Nephron progenitor cell (in vitro differentiated cells): Measurements from ENCODE around the gene DDX10.

Experiments
- DNase-seq: peaks from one replicate; pipeline ENCODE4 v3.0.0; 2021
- H3K27ac Mint-ChIP-seq: 2 replicates; pipeline ENCODE4 v1.8.0; 2021; ENCODE audit warnings: mild to moderate bottlenecking, moderate library complexity, mixed read lengths
- H3K27me3 Mint-ChIP-seq: 2 replicates; pipeline ENCODE4 v1.8.0; 2021; ENCODE audit warnings: mild to moderate bottlenecking, low read depth, mixed read lengths; ENCODE audit not compliant: poor library complexity
- H3K36me3 Mint-ChIP-seq: 2 replicates; pipeline ENCODE4 v1.8.0; 2021; ENCODE audit warnings: low read depth, mixed read lengths
- H3K4me1 Mint-ChIP-seq: 2 replicates; pipeline ENCODE4 v1.8.0; 2021; ENCODE audit warnings: mixed read lengths
- H3K4me3 Mint-ChIP-seq: 2 replicates; pipeline ENCODE4 v1.8.0; 2021; ENCODE audit warnings: mild to moderate bottlenecking, moderate library complexity, mixed read lengths
- H3K9me3 Mint-ChIP-seq: 2 replicates; pipeline ENCODE4 v1.8.0; 2021; ENCODE audit warnings: mild to moderate bottlenecking, moderate library complexity, mixed read lengths
- TF ChIP-seq, protein P1 (sequence below): fragments of 200-600 bp; sonication (generic); IDR thresholded peaks from 2 replicates; pipeline ENCODE4 v1.5.0; 2021; ENCODE audit warnings: antibody characterized with exemption

DDX10 gene

DNA sequence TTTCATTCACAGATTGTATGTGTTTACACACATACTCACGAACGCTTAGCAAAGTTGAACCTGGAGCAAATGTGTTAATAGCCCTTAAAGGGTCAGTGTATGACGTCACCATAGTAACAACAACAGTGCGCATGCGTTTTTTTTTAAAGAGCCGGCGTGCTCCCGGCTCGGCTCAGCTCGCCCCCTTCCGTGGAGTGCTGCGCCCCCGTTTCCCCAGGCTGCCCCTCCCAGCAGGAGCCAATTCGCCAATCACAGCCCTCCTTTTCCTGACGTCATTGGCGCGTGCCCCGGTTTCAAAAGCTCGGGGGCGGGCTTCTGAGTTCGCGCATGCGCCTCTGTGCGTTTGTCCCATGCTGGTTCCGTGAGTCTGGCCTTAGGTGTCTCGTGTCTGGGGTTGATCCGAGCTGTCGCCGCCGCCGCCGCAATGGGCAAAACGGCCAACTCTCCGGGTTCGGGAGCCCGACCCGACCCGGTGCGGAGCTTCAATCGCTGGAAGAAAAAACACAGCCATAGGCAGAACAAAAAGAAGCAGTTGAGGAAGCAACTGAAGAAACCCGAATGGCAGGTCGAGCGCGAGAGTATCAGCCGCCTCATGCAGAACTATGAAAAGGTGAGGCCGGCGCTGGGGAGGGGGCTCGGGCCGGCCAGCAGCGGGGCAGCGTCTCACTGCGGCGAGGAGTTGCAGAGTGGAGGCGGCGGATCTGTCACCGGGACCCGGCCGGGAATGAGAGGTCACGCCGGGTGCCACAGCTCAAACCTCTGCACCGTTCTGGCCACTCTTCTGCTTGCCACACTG is at the start of gene DDX10:
Gene DDX10, plus strand, starts transcription at position 340 of the 796 bp plus-strand sequence. Its CDS starts 85 bp downstream, at position 425.
- Mint-ChIP-seq H3K4me1 (peaks cover 30% of the 10 kb centered on the region), H3K27me3 (peaks cover 3% of the 10 kb centered on the region), H3K9me3 (no peaks in the 10 kb centered on the region), H3K4me3 (peak within 1 kb of the TSS; percentile 100), H3K27ac (peak within 1 kb of the TSS; percentile 99), H3K36me3 (peaks cover 28% of the 10 kb centered on the region)
- peak; percentile 98 for DNase-seq
- TF ChIP-seq, protein P1, sequence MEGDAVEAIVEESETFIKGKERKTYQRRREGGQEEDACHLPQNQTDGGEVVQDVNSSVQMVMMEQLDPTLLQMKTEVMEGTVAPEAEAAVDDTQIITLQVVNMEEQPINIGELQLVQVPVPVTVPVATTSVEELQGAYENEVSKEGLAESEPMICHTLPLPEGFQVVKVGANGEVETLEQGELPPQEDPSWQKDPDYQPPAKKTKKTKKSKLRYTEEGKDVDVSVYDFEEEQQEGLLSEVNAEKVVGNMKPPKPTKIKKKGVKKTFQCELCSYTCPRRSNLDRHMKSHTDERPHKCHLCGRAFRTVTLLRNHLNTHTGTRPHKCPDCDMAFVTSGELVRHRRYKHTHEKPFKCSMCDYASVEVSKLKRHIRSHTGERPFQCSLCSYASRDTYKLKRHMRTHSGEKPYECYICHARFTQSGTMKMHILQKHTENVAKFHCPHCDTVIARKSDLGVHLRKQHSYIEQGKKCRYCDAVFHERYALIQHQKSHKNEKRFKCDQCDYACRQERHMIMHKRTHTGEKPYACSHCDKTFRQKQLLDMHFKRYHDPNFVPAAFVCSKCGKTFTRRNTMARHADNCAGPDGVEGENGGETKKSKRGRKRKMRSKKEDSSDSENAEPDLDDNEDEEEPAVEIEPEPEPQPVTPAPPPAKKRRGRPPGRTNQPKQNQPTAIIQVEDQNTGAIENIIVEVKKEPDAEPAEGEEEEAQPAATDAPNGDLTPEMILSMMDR = no peak

DNA sequence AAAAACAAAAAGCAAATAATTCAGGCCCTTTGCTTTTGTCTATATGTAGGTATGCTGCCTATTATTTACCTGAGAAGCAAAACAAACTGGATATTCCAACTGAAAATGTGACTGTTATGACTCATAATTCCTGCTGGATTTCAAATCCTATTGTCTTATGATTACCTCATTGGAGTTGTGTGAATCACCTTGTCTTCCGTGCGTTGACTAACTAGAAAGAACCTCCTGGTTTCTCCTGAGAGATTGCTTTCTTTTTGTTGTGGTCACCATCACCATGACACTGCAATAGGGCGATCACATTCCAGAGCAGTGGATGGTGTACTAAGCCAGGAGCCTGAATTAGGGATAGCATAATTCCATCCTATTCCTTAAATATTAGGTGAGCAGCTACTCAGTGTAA is 48.3 kb upstream of the DDX10 start:
- H3K27me3 Mint-ChIP-seq = peaks cover 3% of the 10 kb centered on the region
- no peaks in the 10 kb centered on the region for H3K36me3 Mint-ChIP-seq
- no peak overlapping the region for H3K4me3 Mint-ChIP-seq
- TF ChIP-seq, protein P1 = no peak
- H3K9me3 Mint-ChIP-seq = no peaks in the 10 kb centered on the region
- no peak for DNase-seq
- H3K4me1 Mint-ChIP-seq = peaks cover 10% of the 10 kb centered on the region
- H3K27ac Mint-ChIP-seq = no peak overlapping the region

DNA sequence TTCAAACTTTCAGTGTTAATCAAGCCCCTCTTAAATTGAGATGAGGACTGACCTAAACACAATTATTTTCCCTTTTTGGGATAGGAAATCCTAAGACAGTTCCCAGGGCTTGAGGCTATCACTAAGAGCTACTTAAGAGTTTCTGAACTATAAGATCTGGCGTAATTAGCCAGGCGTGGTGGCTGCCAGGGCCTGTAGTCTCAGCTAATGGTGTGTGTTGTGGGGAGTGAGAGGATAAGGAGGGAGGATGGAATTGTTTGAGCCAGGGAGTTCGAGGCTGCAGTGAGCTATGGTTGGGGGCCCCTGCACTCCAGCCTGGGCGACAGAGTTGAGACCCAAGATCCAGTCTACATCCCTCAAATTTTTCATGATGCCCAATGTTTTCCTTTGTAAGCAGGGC is 47.8 kb upstream of the DDX10 start:
- H3K27me3 Mint-ChIP-seq = peaks cover 3% of the 10 kb centered on the region
- TF ChIP-seq, protein P1 = no peak
- no peaks in the 10 kb centered on the region for H3K9me3 Mint-ChIP-seq
- peak overlapping the region; percentile 73 for H3K27ac Mint-ChIP-seq
- H3K4me3 Mint-ChIP-seq = no peak overlapping the region
- DNase-seq = no peak
- H3K4me1 Mint-ChIP-seq = peaks cover 10% of the 10 kb centered on the region
- no peaks in the 10 kb centered on the region for H3K36me3 Mint-ChIP-seq

DNA sequence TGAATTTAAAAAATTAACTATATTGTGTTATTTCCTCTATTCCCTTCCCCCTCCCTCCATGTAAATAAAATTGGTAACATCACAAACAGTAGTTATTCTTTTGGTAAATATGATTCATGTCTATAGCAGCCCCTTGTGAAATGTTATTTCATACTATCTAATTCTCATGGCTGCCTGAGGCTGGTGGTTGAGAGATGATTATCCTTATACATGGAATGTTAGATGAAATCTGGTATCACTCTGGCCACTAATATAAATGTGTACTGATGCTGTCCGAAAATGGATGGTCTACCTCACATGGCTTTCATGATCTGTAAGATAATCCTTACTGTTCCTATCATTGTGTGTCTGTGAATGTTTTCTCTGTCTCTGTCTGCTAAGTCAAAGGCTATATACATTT is 46.3 kb upstream of the DDX10 start:
- TF ChIP-seq, protein P1 = no peak
- Mint-ChIP-seq H3K27me3 (peaks cover 3% of the 10 kb centered on the region), H3K9me3 (no peaks in the 10 kb centered on the region), H3K4me3 (no peak overlapping the region), H3K36me3 (no peaks in the 10 kb centered on the region), H3K27ac (no peak overlapping the region), H3K4me1 (peaks cover 10% of the 10 kb centered on the region)
- DNase-seq = no peak

DNA sequence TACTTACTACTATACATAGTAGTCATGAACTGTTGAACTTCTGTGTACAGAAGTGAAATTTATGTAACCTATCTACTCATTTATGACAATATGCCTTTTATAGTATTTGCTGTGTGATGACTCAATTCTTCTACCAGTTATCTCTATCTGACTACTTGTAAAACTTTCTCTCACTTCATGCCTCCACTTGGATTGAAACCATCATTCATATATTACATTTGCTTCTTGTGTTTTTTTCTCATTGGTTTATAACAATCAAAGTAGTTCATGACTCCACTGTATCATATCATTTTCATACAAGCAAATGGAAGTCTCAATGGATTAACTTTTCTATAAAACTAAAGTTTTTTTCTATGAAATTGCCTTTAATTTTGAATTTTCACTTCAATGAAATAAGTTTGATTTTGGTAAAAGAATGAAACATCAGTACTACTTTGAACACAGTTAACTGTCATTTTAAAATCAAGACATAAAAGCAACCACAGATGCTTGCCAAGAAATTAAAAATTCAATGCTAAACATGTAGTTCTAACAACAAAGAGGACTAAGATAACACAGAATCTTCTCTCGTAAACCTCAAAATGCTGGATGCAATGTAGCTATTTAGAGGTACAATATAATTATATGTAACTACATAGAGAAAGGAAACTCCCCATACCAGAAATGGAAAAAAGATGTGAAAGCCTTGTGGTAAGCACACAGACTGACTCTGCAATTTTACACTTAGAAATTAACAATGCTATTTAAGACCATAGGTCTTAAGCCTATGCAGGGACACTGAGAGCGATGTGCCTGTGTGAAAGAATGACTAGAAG is 43.7 kb upstream of the DDX10 start:
- H3K27ac Mint-ChIP-seq = no peak overlapping the region
- DNase-seq = no peak
- H3K4me1 Mint-ChIP-seq = peaks cover 10% of the 10 kb centered on the region
- peaks cover 5% of the 10 kb centered on the region for H3K9me3 Mint-ChIP-seq
- H3K36me3 Mint-ChIP-seq = no peaks in the 10 kb centered on the region
- H3K27me3 Mint-ChIP-seq = peaks cover 3% of the 10 kb centered on the region
- no peak overlapping the region for H3K4me3 Mint-ChIP-seq
- TF ChIP-seq, protein P1 = no peak
